Measurements from ENCODE around the gene SLC7A1.

The SLC7A1 gene

DNA sequence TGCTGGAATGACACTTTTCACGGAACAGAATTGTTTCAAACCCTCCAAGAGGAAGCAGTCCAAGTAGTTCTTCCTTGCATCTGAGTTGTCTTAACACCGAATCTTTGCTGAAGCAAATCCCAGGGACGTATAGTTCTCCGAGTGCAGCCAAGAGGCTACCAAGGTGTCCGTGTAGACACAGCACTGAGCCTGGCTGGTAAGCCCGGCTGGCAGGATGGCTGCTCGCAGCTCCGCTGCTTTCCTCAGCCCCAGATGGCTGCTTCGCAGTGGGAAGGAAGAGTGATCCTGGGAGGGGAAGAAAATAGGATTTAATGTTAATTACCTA lies 105.0 kb downstream of the SLC7A1 start:
- peaks cover 40% of the 10 kb centered on the region for H3K27me3 ChIP-seq (ENCODE audit: insufficient read depth, low read length)
- H3K4me1 ChIP-seq (ENCODE audit: control insufficient read depth, insufficient read depth, low read length, unreplicated experiment), result no peaks in the 10 kb centered on the region
- no peaks in the 10 kb centered on the region for H3K79me2 ChIP-seq (ENCODE audit: control insufficient read depth, insufficient read depth, low read length, unreplicated experiment)
- H3K4me3 ChIP-seq (ENCODE audit: low read depth, low read length), result no peak overlapping the region
- H3K27ac ChIP-seq (ENCODE audit: low read depth, low read length), result no peak overlapping the region
- no peak overlapping the region for H2AFZ ChIP-seq (ENCODE audit: low read length, unreplicated experiment)
- H3K36me3 ChIP-seq (ENCODE audit: insufficient read depth, low read length), result no peaks in the 10 kb centered on the region

- H3K27ac ChIP-seq (ENCODE audit: low read depth, low read length), result no peak overlapping the region
- no peak overlapping the region for H3K4me3 ChIP-seq (ENCODE audit: low read depth, low read length)
- H3K36me3 ChIP-seq (ENCODE audit: insufficient read depth, low read length), result no peaks in the 10 kb centered on the region
- H3K4me1 ChIP-seq (ENCODE audit: control insufficient read depth, insufficient read depth, low read length, unreplicated experiment), result no peaks in the 10 kb centered on the region
- H2AFZ ChIP-seq (ENCODE audit: low read length, unreplicated experiment), result no peak overlapping the region
- H3K27me3 ChIP-seq (ENCODE audit: insufficient read depth, low read length), result peaks cover 43% of the 10 kb centered on the region
- H3K79me2 ChIP-seq (ENCODE audit: control insufficient read depth, insufficient read depth, low read length, unreplicated experiment), result no peaks in the 10 kb centered on the region
Observed at GRCh38 chr13:29489650-29490560, 105.6 kb downstream of the SLC7A1 start.

DNA sequence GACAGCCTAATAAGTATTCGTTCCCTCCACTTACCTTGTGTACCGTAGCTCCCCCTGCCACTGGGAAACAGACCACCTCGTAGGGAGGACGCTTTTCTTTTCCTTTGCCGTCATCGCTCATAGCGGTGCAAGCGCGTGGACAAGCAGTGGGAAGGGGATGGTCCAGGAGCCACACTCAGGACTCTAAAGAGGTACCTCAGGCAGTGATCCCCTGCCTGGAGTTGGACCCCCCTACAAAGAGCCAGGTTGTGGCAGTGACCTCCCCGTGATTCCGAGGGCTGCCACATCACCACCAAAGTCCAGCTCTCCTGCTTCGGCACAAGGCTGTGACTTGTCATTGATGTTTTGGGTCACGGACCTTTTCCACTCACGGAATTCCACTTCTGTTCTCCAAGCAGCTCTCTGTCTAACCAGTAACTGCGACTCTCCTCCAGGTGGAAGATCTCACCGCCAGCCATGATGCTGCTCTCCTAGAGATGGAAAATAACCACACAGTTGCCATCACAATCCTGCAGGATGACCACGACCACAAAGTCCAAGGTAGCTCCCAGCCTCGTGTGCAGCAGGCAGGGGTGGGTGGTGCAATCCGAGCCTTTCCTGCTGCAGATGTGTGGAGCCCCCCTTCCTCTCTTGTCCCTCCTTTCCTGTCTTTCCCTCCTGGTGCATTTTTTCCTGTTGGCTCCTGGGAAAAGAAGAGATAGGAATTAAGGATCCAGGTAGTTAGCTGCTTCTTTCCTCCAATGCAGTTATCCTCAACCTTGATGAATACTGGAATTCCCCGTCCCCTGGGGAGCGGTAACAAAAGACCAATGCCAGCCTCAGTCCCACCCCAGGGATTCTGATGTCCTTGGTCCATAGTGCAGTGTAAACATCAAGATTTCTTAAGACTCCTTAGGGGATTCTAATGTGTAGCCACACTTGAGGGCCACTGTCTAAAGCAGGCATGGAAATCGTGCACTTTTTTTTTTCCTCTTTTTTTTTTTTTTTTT lies 107.7 kb downstream of the SLC7A1 start:
- Histone ChIP-seq H3K36me3 (ENCODE audit: insufficient read depth, low read length) (no peaks in the 10 kb centered on the region), H3K27me3 (ENCODE audit: insufficient read depth, low read length) (peaks cover 33% of the 10 kb centered on the region), H3K4me1 (ENCODE audit: control insufficient read depth, insufficient read depth, low read length, unreplicated experiment) (no peaks in the 10 kb centered on the region), H3K79me2 (ENCODE audit: control insufficient read depth, insufficient read depth, low read length, unreplicated experiment) (no peaks in the 10 kb centered on the region), H3K27ac (ENCODE audit: low read depth, low read length) (no peak overlapping the region), H3K4me3 (ENCODE audit: low read depth, low read length) (no peak overlapping the region), H2AFZ (ENCODE audit: low read length, unreplicated experiment) (no peak overlapping the region)

- no peaks in the 10 kb centered on the region for H3K79me2 ChIP-seq (ENCODE audit: control insufficient read depth, insufficient read depth, low read length, unreplicated experiment)
- H3K4me3 ChIP-seq (ENCODE audit: low read depth, low read length), result no peak overlapping the region
- no peaks in the 10 kb centered on the region for H3K4me1 ChIP-seq (ENCODE audit: control insufficient read depth, insufficient read depth, low read length, unreplicated experiment)
- H3K27me3 ChIP-seq (ENCODE audit: insufficient read depth, low read length), result peaks cover 33% of the 10 kb centered on the region
- H2AFZ ChIP-seq (ENCODE audit: low read length, unreplicated experiment), result no peak overlapping the region
- no peak overlapping the region for H3K27ac ChIP-seq (ENCODE audit: low read depth, low read length)
- no peaks in the 10 kb centered on the region for H3K36me3 ChIP-seq (ENCODE audit: insufficient read depth, low read length)
Observed at GRCh38 chr13:29486551-29486950, 108.9 kb downstream of the SLC7A1 start.

- no peaks in the 10 kb centered on the region for H3K79me2 ChIP-seq (ENCODE audit: control insufficient read depth, insufficient read depth, low read length, unreplicated experiment)
- no peak overlapping the region for H2AFZ ChIP-seq (ENCODE audit: low read length, unreplicated experiment)
- no peaks in the 10 kb centered on the region for H3K4me1 ChIP-seq (ENCODE audit: control insufficient read depth, insufficient read depth, low read length, unreplicated experiment)
- H3K36me3 ChIP-seq (ENCODE audit: insufficient read depth, low read length), result no peaks in the 10 kb centered on the region
- peaks cover 32% of the 10 kb centered on the region for H3K27me3 ChIP-seq (ENCODE audit: insufficient read depth, low read length)
- H3K4me3 ChIP-seq (ENCODE audit: low read depth, low read length), result no peak overlapping the region
- H3K27ac ChIP-seq (ENCODE audit: low read depth, low read length), result no peak overlapping the region
Observed at GRCh38 chr13:29484796-29485195, 110.7 kb downstream of the SLC7A1 start.

- Histone ChIP-seq H3K4me3 (ENCODE audit: low read depth, low read length) (no peak overlapping the region), H3K79me2 (ENCODE audit: control insufficient read depth, insufficient read depth, low read length, unreplicated experiment) (no peaks in the 10 kb centered on the region), H3K4me1 (ENCODE audit: control insufficient read depth, insufficient read depth, low read length, unreplicated experiment) (no peaks in the 10 kb centered on the region), H3K27ac (ENCODE audit: low read depth, low read length) (no peak overlapping the region), H2AFZ (ENCODE audit: low read length, unreplicated experiment) (no peak overlapping the region), H3K36me3 (ENCODE audit: insufficient read depth, low read length) (no peaks in the 10 kb centered on the region), H3K27me3 (ENCODE audit: insufficient read depth, low read length) (peaks cover 30% of the 10 kb centered on the region)
Observed at GRCh38 chr13:29484236-29484635, 111.3 kb downstream of the SLC7A1 start.

DNA sequence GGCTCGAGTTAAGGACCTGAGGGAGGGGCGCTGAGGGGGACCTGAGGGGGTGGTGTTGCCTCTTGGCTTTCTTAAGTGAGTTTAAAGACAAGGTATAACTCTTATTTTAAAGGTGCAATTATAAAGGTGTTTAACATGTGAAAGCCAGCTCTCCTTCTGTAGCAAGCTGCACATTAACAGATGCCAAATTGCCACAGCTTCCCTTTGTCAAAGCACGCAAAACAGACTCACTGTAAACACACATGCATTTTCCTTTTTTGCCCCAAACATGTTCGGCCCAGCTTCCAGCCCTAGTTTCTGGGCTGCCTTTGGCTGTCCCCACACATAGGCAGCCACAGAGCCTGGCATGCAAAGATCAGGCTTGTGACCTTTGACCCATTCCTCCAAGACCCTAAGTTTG lies 111.9 kb downstream of the SLC7A1 start:
- no peak overlapping the region for H2AFZ ChIP-seq (ENCODE audit: low read length, unreplicated experiment)
- no peaks in the 10 kb centered on the region for H3K4me1 ChIP-seq (ENCODE audit: control insufficient read depth, insufficient read depth, low read length, unreplicated experiment)
- H3K4me3 ChIP-seq (ENCODE audit: low read depth, low read length), result no peak overlapping the region
- no peaks in the 10 kb centered on the region for H3K79me2 ChIP-seq (ENCODE audit: control insufficient read depth, insufficient read depth, low read length, unreplicated experiment)
- no peaks in the 10 kb centered on the region for H3K36me3 ChIP-seq (ENCODE audit: insufficient read depth, low read length)
- H3K27ac ChIP-seq (ENCODE audit: low read depth, low read length), result no peak overlapping the region
- peaks cover 32% of the 10 kb centered on the region for H3K27me3 ChIP-seq (ENCODE audit: insufficient read depth, low read length)

- Histone ChIP-seq H3K4me3 (ENCODE audit: low read depth, low read length) (no peak overlapping the region), H3K27me3 (ENCODE audit: insufficient read depth, low read length) (peaks cover 36% of the 10 kb centered on the region), H3K79me2 (ENCODE audit: control insufficient read depth, insufficient read depth, low read length, unreplicated experiment) (no peaks in the 10 kb centered on the region), H3K4me1 (ENCODE audit: control insufficient read depth, insufficient read depth, low read length, unreplicated experiment) (no peaks in the 10 kb centered on the region), H3K27ac (ENCODE audit: low read depth, low read length) (no peak overlapping the region), H2AFZ (ENCODE audit: low read length, unreplicated experiment) (no peak overlapping the region), H3K36me3 (ENCODE audit: insufficient read depth, low read length) (no peaks in the 10 kb centered on the region)
Observed at GRCh38 chr13:29483211-29483610, 112.3 kb downstream of the SLC7A1 start.

- H3K79me2 ChIP-seq (ENCODE audit: control insufficient read depth, insufficient read depth, low read length, unreplicated experiment), result no peaks in the 10 kb centered on the region
- no peaks in the 10 kb centered on the region for H3K4me1 ChIP-seq (ENCODE audit: control insufficient read depth, insufficient read depth, low read length, unreplicated experiment)
- H3K36me3 ChIP-seq (ENCODE audit: insufficient read depth, low read length), result no peaks in the 10 kb centered on the region
- H2AFZ ChIP-seq (ENCODE audit: low read length, unreplicated experiment), result no peak overlapping the region
- peaks cover 35% of the 10 kb centered on the region; the same call in 1 of the 2 replicates for H3K27me3 ChIP-seq (ENCODE audit: insufficient read depth, low read length)
- H3K27ac ChIP-seq (ENCODE audit: low read depth, low read length), result no peak overlapping the region
- H3K4me3 ChIP-seq (ENCODE audit: low read depth, low read length), result no peak overlapping the region
Observed at GRCh38 chr13:29482504-29482903, 113.0 kb downstream of the SLC7A1 start.

GRCh38 chr13:29481603-29482002 lies 113.9 kb downstream of the SLC7A1 start:
- Histone ChIP-seq H2AFZ (ENCODE audit: low read length, unreplicated experiment) (no peak overlapping the region), H3K4me1 (ENCODE audit: control insufficient read depth, insufficient read depth, low read length, unreplicated experiment) (no peaks in the 10 kb centered on the region), H3K27me3 (ENCODE audit: insufficient read depth, low read length) (peaks cover 33% of the 10 kb centered on the region; the same call in 1 of the 2 replicates), H3K4me3 (ENCODE audit: low read depth, low read length) (no peak overlapping the region), H3K79me2 (ENCODE audit: control insufficient read depth, insufficient read depth, low read length, unreplicated experiment) (no peaks in the 10 kb centered on the region), H3K36me3 (ENCODE audit: insufficient read depth, low read length) (no peaks in the 10 kb centered on the region), H3K27ac (ENCODE audit: low read depth, low read length) (no peak overlapping the region)
